GM13977 (cell line): Measurements from ENCODE around the gene ATL1.

ENCODE experiments used
- DNase-seq: peaks from one replicate; pipeline ENCODE4 v3.0.0; 2012; ENCODE audit warnings: low spot score
- in situ Hi-C: fragments of 300-500 bp; cut with MboI; formaldehyde crosslinking; loops from one replicate; pipeline ENCODE4 v1.12.0; 2022; ENCODE audit warnings: low sequenced_read_pairs, low pct_unique_long_range_greater_than_20kb, mixed read lengths, inconsistent platforms; ENCODE audit not compliant: unreplicated experiment
- TF ChIP-seq, protein P1 (sequence below): IDR thresholded peaks from 2 replicates; pipeline ENCODE4 v1.5.1; 2012; ENCODE audit warnings: mild to moderate bottlenecking, control low read depth; ENCODE audit not compliant: insufficient read depth; ENCODE audit errors: extremely low read depth, missing control alignments

The ATL1 gene

DNA sequence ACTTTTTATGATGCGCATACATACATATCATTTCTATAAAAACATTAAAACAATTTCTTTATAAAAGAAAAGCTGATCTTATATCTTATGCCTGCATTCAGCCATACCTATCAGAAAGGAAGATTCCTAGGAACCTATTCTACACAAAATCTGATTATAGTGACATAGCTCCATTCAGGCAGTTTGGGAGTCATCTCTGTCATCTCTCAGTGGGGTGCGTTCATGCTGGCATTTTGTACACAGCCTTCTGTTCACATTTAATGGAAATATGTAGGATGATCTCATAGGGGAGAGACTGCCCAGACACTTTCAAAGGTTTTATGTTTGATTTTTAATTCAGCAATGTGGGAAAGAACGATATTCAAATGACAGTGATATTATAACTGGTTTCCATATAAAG is 52.9 kb downstream of the ATL1 start:
- TF ChIP-seq, protein P1, sequence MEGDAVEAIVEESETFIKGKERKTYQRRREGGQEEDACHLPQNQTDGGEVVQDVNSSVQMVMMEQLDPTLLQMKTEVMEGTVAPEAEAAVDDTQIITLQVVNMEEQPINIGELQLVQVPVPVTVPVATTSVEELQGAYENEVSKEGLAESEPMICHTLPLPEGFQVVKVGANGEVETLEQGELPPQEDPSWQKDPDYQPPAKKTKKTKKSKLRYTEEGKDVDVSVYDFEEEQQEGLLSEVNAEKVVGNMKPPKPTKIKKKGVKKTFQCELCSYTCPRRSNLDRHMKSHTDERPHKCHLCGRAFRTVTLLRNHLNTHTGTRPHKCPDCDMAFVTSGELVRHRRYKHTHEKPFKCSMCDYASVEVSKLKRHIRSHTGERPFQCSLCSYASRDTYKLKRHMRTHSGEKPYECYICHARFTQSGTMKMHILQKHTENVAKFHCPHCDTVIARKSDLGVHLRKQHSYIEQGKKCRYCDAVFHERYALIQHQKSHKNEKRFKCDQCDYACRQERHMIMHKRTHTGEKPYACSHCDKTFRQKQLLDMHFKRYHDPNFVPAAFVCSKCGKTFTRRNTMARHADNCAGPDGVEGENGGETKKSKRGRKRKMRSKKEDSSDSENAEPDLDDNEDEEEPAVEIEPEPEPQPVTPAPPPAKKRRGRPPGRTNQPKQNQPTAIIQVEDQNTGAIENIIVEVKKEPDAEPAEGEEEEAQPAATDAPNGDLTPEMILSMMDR: no peak
- in situ Hi-C loops: loop anchor here (25.0 kb wide), 1 partner anchor 99 kb away; no protein-coding TSS in a partner anchor

DNA sequence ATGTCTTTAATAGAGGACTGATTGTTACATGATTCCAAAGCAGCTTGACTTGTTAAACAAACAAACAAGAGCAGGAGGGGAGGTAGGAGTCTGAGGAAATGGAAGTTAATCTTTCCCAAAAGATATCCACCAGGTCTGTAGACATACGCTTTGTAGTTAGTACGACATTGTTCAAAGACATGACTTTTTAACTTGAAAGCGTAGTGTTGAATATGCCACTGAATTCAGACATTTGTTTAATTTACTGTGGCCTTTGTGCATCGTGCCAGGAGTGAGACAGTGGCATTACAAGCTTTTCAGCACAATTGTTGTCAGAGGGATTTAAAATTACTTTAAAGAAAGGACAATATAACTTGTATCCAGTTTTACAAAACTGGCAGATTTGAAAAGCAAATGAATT is 55.1 kb downstream of the ATL1 start:
- in situ Hi-C loops: loop anchor here (25.0 kb wide), 1 partner anchor 97 kb away; no protein-coding TSS in a partner anchor
- DNase-seq: no peak
- TF ChIP-seq, protein P1: no peak

More for the DNA sequence above, 52.9 kb downstream of the ATL1 start:
- DNase-seq: no peak

DNA sequence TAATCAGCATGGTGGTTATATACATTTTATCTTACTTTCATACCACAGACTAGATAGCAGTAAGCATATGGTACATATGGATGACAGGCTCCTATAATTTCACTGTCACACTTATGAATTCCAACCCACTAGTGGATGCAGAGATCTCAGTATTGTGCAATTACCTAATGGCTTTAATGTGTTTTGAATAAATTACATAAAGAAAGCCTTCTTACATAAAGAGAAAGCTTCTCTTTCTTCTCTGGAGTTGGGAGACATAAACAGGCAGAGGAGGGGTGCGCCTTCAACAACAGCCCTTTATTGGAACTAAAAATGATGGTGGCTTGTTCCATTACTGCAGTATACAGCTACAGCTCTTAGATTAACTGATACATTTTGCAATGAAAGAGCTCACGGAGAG is 55.6 kb downstream of the ATL1 start:
- TF ChIP-seq, protein P1: no peak
- in situ Hi-C loops: loop anchor here (25.0 kb wide), 1 partner anchor 97 kb away; no protein-coding TSS in a partner anchor
- DNase-seq: no peak

DNA sequence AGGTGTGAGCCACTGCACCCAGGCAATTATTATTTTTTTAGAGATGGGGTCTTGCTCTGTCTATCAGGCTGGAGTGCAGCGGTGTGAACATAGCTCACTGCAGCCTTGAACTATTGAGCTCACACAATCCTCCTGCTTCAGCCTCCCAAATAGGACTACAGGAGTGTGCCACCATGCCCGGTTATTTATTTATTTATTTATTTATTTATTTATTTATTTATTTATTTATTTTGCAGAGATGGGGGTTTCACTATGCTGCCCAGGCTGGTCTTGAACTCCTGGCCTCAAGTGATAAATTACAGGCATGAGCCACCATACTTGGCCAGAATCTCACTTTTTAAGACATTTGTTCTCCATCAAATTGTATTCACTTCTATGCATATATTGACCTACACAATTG is 56.3 kb downstream of the ATL1 start:
- TF ChIP-seq, protein P1: no peak
- in situ Hi-C loops: loop anchor here (25.0 kb wide), 1 partner anchor 96 kb away; no protein-coding TSS in a partner anchor
- DNase-seq: no peak

DNA sequence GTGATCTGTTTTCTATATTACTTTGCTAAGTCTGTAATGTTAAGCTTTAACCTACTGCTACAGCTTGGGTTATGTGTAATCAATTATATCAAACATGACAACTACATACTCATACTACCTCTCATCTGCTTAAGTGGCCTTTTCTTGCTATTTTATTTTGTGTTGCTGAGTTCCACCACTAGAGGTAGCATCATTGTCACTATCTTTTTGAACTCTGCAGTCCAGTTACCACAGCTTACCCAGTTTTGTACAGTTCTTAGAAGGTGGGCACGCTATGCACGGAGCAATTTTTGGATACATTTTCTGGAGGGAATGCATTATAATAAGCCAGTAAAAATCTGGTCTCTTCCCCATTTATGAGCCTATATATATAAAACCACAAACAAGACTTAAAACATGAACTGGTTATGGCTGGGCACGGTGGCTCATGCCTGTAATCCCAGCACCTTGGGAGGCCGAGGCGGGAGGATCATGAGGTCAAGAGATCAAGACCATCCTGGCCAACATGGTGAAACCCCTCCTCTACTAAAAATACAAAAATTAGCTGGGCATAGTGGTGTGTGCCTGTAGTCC is 59.7 kb downstream of the ATL1 start:
- in situ Hi-C loops: loop anchor here (25.0 kb wide), 1 partner anchor 93 kb away; no protein-coding TSS in a partner anchor

DNA sequence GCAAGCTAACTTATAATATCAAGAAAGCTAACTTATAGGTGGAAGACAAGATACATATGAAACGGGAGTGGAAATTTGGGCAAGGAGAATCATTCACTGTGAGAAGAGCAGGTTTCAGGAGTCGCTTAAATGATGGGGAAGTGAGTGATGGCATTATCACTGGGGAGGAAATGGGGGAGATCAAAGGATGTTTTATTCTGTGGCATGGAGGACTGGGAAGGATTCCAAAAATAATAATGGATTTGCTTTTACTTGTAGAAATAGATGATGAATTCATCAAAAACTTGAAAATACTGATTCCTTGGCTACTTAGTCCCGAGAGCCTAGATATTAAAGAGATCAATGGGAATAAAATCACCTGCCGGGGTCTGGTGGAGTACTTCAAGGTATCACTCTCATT is 60.4 kb downstream of the ATL1 start:
- DNase-seq: no peak
- in situ Hi-C loops: loop anchor here (25.0 kb wide), 1 partner anchor 92 kb away; no protein-coding TSS in a partner anchor
- TF ChIP-seq, protein P1: no peak

More for the DNA sequence above, 59.7 kb downstream of the ATL1 start:
- DNase-seq: no peak
- TF ChIP-seq, protein P1: peak; percentile 66

DNA sequence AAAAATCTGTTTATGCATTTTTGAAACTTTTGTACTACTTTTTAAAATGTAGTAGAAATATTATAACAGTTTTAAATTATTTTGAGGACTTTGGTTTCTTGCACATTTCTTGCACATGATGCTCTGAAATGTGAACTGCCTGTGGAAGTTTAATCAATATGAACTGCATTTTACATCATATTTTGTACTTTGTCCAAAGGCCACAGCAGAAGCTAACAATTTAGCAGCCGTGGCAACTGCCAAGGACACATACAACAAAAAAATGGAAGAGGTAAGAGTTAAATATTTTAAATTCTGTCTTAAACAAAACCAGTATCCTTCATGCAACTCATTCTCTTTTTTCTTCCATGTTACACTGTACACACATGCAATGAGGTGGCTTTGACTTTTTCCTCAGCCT is 63.0 kb downstream of the ATL1 start:
- TF ChIP-seq, protein P1: no peak
- in situ Hi-C loops: loop anchor here (25.0 kb wide), 1 partner anchor 89 kb away; no protein-coding TSS in a partner anchor
- DNase-seq: no peak
